IgD-negative memory B cell (primary cell): ENCODE data around the gene DPM1. TPM values are rescaled to one million over a fixed set of nuclear protein-coding genes. Genes with fewer than 3 reads are reported as not detected.

ENCODE experiments used
- polyA plus RNA-seq: library from polyadenylated mRNA; unstranded; fragments of 300-500 nt; fragmentation: Illumina TruSeq; gene quantifications from one replicate; pipeline ENCODE4 v1.2.3, GENCODE V29; 2021

DPM1 gene
- polyA plus RNA-seq, 1 donor from 2014 or later: 62.1 TPM

Other genes with a start within 250 kb of the DPM1 start
- 0.70 TPM for gene PARD6B, start 227.0 kb downstream of the DPM1 start, polyA plus RNA-seq
- gene BCAS4, start 163.5 kb downstream of the DPM1 start, polyA plus RNA-seq: 118 TPM
- 10.3 TPM for gene ADNP, start 27.1 kb downstream of the DPM1 start, polyA plus RNA-seq
- gene MOCS3, start 286 bp upstream of the DPM1 start, polyA plus RNA-seq: 3.5 TPM
- 3.3 TPM for gene KCNG1, start 64.6 kb upstream of the DPM1 start, polyA plus RNA-seq